GM10266 (cell line): ENCODE measurements around the gene KDM5B.
"Not testable (repeated sequence)": the region's sequence is repeated elsewhere in the genome, so short reads cannot be mapped to it uniquely, and the experiment has no call there.

Source experiments
- DNase-seq: peaks from one replicate; pipeline ENCODE4 v3.0.0; 2012; ENCODE audit errors: extremely low spot score
- TF ChIP-seq, protein P1 (sequence below): IDR thresholded peaks from 2 replicates; pipeline ENCODE4 v1.5.1; 2012; ENCODE audit warnings: mild to moderate bottlenecking, low read depth; ENCODE audit not compliant: control insufficient read depth, insufficient read depth; ENCODE audit errors: missing control alignments

The KDM5B gene

GRCh38 chr1:202756391-202756790 lies 51.8 kb downstream of the KDM5B start:
- no peak for DNase-seq
- TF ChIP-seq, protein P1, sequence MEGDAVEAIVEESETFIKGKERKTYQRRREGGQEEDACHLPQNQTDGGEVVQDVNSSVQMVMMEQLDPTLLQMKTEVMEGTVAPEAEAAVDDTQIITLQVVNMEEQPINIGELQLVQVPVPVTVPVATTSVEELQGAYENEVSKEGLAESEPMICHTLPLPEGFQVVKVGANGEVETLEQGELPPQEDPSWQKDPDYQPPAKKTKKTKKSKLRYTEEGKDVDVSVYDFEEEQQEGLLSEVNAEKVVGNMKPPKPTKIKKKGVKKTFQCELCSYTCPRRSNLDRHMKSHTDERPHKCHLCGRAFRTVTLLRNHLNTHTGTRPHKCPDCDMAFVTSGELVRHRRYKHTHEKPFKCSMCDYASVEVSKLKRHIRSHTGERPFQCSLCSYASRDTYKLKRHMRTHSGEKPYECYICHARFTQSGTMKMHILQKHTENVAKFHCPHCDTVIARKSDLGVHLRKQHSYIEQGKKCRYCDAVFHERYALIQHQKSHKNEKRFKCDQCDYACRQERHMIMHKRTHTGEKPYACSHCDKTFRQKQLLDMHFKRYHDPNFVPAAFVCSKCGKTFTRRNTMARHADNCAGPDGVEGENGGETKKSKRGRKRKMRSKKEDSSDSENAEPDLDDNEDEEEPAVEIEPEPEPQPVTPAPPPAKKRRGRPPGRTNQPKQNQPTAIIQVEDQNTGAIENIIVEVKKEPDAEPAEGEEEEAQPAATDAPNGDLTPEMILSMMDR = no peak

GRCh38 chr1:202754293-202754692 lies 53.9 kb downstream of the KDM5B start:
- no peak for DNase-seq
- TF ChIP-seq, protein P1 = no peak

DNA sequence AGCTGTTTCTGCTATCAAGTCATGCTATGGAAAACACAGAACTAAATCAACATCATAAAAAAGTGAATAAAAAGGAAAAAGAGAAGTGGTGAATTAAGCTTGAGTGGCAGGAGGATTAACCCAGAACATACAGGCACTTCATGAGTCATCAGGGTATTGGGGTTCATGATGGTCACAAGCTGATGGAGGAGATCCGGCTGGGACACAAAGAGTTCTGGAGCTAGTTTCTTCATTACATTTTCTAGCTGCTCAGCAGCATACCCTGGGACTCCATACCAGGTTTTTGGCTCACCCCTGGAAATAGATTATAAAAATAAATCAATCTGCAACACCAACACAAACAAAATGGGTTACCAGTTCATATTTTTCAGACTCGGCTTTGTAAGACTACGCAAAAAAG lies 55.4 kb downstream of the KDM5B start:
- TF ChIP-seq, protein P1 = no peak
- DNase-seq = no peak

GRCh38 chr1:202750761-202751160 lies 57.5 kb downstream of the KDM5B start:
- DNase-seq = no peak

GRCh38 chr1:202750024-202750423 lies 58.2 kb downstream of the KDM5B start:
- no peak for DNase-seq

More at GRCh38 chr1:202750761-202751160, 57.5 kb downstream of the KDM5B start:
- TF ChIP-seq, protein P1 = no peak

GRCh38 chr1:202745323-202745888 lies 62.8 kb downstream of the KDM5B start:
- no peak for DNase-seq
- TF ChIP-seq, protein P1 = no peak

More at GRCh38 chr1:202750024-202750423, 58.2 kb downstream of the KDM5B start:
- TF ChIP-seq, protein P1 = no peak

GRCh38 chr1:202744770-202745169 lies 63.5 kb downstream of the KDM5B start:
- not testable (repeated sequence) for DNase-seq

DNA sequence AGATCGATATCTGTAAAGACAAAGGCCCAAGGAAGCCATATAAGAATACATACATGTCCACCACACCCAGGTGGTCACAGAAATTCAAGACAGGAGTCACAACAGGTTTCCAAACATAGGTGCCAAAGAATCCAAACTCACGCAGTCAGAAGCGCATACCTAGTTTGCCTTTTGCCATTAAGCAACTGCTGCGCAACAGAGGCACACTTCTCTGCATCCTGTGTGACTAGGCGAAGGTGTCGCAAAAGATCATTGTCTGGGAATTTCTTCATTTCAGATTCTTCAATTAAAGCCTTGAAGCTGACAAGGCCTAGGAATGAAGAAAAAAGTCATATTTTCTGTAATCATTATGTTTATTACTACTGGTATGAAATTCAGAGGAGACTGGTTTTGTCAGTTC lies 65.7 kb downstream of the KDM5B start:
- no peak for DNase-seq

More for the DNA sequence above, 65.7 kb downstream of the KDM5B start:
- TF ChIP-seq, protein P1 = no peak
